Body of pancreas (tissue), 4 donors: ENCODE results near the gene ELAVL4.

ENCODE experiments used
- CTCF ChIP-seq, 7 experiments: fragments of 450-650 bp in 4 of 7; fragments of 200-600 bp in 3 of 7; sonication (generic) in 3 of 7; IDR thresholded peaks; one replicate each; pipeline ENCODE4 v1.5.1; 2016 to 2019; ENCODE audit warnings: antibody characterized with exemption in 7 of 7
- POLR2A ChIP-seq, 3 donors: fragments of 450-650 bp; IDR thresholded peaks; one replicate each; pipeline ENCODE4 v1.6.1; 2016; ENCODE audit warnings: antibody characterized with exemption in 3 of 3, mild to moderate bottlenecking in 2 of 3

- TF ChIP-seq CTCF (IDR thresholded peaks at IDR 0.05) (no peak), POLR2A (IDR thresholded peaks at IDR 0.05) (no peak)
Observed at GRCh38 chr1:50111503-50111902, 2.8 kb downstream of the ELAVL4 start.
